Right lobe of liver (tissue), 4 donors: ENCODE data around the gene NAPA.

Experiments used
- CTCF ChIP-seq, 4 donors: fragments of 200-600 bp in 3 of 4; fragments of 450-650 bp in 1 of 4; IDR thresholded peaks; one replicate each; pipeline versions ENCODE4 v1.5.1 to v1.8.0; 2016 to 2022; ENCODE audit warnings: antibody characterized with exemption in 4 of 4, mild to moderate bottlenecking in 2 of 4
- POLR2A ChIP-seq: fragments of 450-650 bp; IDR thresholded peaks from one replicate; pipeline ENCODE4 v1.6.1; 2017; ENCODE audit warnings: antibody characterized with exemption, mild to moderate bottlenecking
- donor health status: DM: no; HTN: no; CAD: no.
- donor health status: DM: no; HTN: no; CAD: no.
- donor health status: DM: no; HTN: yes; CAD: no.

- TF ChIP-seq POLR2A (no peak), CTCF (IDR thresholded peaks at IDR 0.05) (no peak)
Observed at GRCh38 chr19:47539747-47540311, 25.0 kb upstream of the NAPA start.
